Right atrium auricular region (tissue), 2 donors: ENCODE data around the gene SP2. TPM values are rescaled to one million over a fixed set of nuclear protein-coding genes. Genes with fewer than 3 reads are reported as not detected.
A peak's percentile ranks its signal among the peaks of the same experiment; 100 is the strongest.
"Not testable (repeated sequence)": the region's sequence is repeated elsewhere in the genome, so short reads cannot be mapped to it uniquely, and the experiment has no call there.

ENCODE experiments used
- DNase-seq: peaks from one replicate; pipeline ENCODE4 v3.0.0-alpha.2; 2019; ENCODE audit warnings: low spot score
- H3K27ac ChIP-seq, 2 donors: fragments of 200-600 bp; sonication (generic); 1 replicate in 1 of 2; 2 replicates in 1 of 2; pipeline ENCODE4 v1.5.1; 2016 to 2019
- H3K27me3 ChIP-seq, 2 donors: fragments of 200-600 bp; sonication (generic); one replicate each; pipeline versions ENCODE4 v1.5.1 to v1.6.0; 2017 to 2019
- H3K36me3 ChIP-seq: fragments of 200-600 bp; sonication (generic); one replicate; pipeline ENCODE4 v1.5.1; 2016
- H3K4me1 ChIP-seq, 2 donors: fragments of 200-600 bp; sonication (generic); one replicate each; pipeline versions ENCODE4 v1.5.1 to v1.6.0; 2017 to 2019
- H3K4me3 ChIP-seq, 2 donors: fragments of 200-600 bp; sonication (generic); 1 replicate in 1 of 2; 2 replicates in 1 of 2; pipeline ENCODE4 v1.5.1; 2017 to 2019; ENCODE audit warnings: mild to moderate bottlenecking in 1 of 2, moderate library complexity in 1 of 2
- H3K9me3 ChIP-seq, 2 donors: fragments of 200-600 bp; sonication (generic); one replicate each; pipeline ENCODE4 v1.5.1; 2019
- CTCF ChIP-seq, 2 donors: fragments of 200-600 bp; sonication (generic); IDR thresholded peaks; one replicate each; pipeline ENCODE4 v1.5.1; 2019; ENCODE audit warnings: antibody characterized with exemption in 2 of 2
- total RNA-seq, 2 donors: library from RNA; depleted of rRNA; stranded (reverse); fragments of >200 nt; gene quantifications; one replicate each; pipeline ENCODE4 v1.1.0, GENCODE V29; 2016

Gene SP2
- total RNA-seq, 2 donors from 2014 or later = 11.7 to 12.8 TPM

- H3K4me3 ChIP-seq = no peak overlapping the region
- DNase-seq = no peak
- no peaks in the 10 kb centered on the region for H3K9me3 ChIP-seq
- peaks cover 5% of the 10 kb centered on the region for H3K36me3 ChIP-seq
- no peak for TF ChIP-seq CTCF (IDR thresholded peaks at IDR 0.05)
- peaks cover 0 to 29% of the 10 kb centered on the region in 2 donors for H3K4me1 ChIP-seq
- H3K27me3 ChIP-seq = no peaks in the 10 kb centered on the region
- H3K27ac ChIP-seq = peak overlapping the region; percentile 68 to 83
Observed at GRCh38 chr17:47915776-47916398, 19.9 kb downstream of the SP2 start.

- DNase-seq = no peak
- Histone ChIP-seq H3K4me1 (peaks cover 0 to 29% of the 10 kb centered on the region in 2 donors), H3K27ac (peak overlapping the region; percentile 68 to 83), H3K27me3 (no peaks in the 10 kb centered on the region), H3K9me3 (no peaks in the 10 kb centered on the region), H3K4me3 (no peak overlapping the region), H3K36me3 (peaks cover 5% of the 10 kb centered on the region)
- TF ChIP-seq CTCF (IDR thresholded peaks at IDR 0.05) = no peak
Observed at GRCh38 chr17:47916489-47917208, 20.6 kb downstream of the SP2 start.

- H3K27me3 ChIP-seq = no peaks in the 10 kb centered on the region
- no peak for DNase-seq
- H3K4me3 ChIP-seq = no peak overlapping the region
- H3K9me3 ChIP-seq = no peaks in the 10 kb centered on the region
- peaks cover 5% of the 10 kb centered on the region for H3K36me3 ChIP-seq
- no peak overlapping the region for H3K27ac ChIP-seq
- no peak for TF ChIP-seq CTCF (IDR thresholded peaks at IDR 0.05)
- peaks cover 0 to 29% of the 10 kb centered on the region in 2 donors for H3K4me1 ChIP-seq
Observed at GRCh38 chr17:47917581-47917980, 21.5 kb downstream of the SP2 start.

GRCh38 chr17:47918006-47918405 is 22.0 kb downstream of the SP2 start:
- no peak for DNase-seq
- no peaks in the 10 kb centered on the region for H3K9me3 ChIP-seq
- peaks cover 0 to 29% of the 10 kb centered on the region in 2 donors for H3K4me1 ChIP-seq
- TF ChIP-seq CTCF (IDR thresholded peaks at IDR 0.05) = no peak
- no peak overlapping the region for H3K27ac ChIP-seq
- H3K4me3 ChIP-seq = no peak overlapping the region
- no peaks in the 10 kb centered on the region for H3K27me3 ChIP-seq
- peaks cover 7% of the 10 kb centered on the region for H3K36me3 ChIP-seq

- Histone ChIP-seq H3K27me3 (no peaks in the 10 kb centered on the region), H3K9me3 (no peaks in the 10 kb centered on the region), H3K27ac (no peak overlapping the region), H3K36me3 (peaks cover 17% of the 10 kb centered on the region), H3K4me3 (no peak overlapping the region), H3K4me1 (peaks cover 0 to 28% of the 10 kb centered on the region in 2 donors)
- DNase-seq = no peak
- no peak for TF ChIP-seq CTCF (IDR thresholded peaks at IDR 0.05)
Observed at GRCh38 chr17:47918991-47919390, 23.0 kb downstream of the SP2 start.

- H3K9me3 ChIP-seq, H3K4me3 ChIP-seq, H3K27ac ChIP-seq, DNase-seq, H3K27me3 ChIP-seq: not testable (repeated sequence)
- peaks cover 26% of the 10 kb centered on the region for H3K36me3 ChIP-seq
- H3K4me1 ChIP-seq = peaks cover 0 to 19% of the 10 kb centered on the region in 2 donors
Observed at GRCh38 chr17:47919889-47920288, 23.9 kb downstream of the SP2 start.
